GM18519 (cell line): ENCODE results near the gene TBC1D7.

ENCODE experiments used
- ATAC-seq: cut with Tn5 transposase; IDR thresholded peaks from one replicate; pipeline ENCODE4 v1.9.1; 2021; ENCODE audit warnings: mild to moderate bottlenecking, moderate library complexity; ENCODE audit not compliant: unreplicated experiment, low FRiP score

Gene TBC1D7

GRCh38 chr6:13357551-13358075, 29.3 kb upstream of the TBC1D7 start:
- no peak for ATAC-seq

DNA sequence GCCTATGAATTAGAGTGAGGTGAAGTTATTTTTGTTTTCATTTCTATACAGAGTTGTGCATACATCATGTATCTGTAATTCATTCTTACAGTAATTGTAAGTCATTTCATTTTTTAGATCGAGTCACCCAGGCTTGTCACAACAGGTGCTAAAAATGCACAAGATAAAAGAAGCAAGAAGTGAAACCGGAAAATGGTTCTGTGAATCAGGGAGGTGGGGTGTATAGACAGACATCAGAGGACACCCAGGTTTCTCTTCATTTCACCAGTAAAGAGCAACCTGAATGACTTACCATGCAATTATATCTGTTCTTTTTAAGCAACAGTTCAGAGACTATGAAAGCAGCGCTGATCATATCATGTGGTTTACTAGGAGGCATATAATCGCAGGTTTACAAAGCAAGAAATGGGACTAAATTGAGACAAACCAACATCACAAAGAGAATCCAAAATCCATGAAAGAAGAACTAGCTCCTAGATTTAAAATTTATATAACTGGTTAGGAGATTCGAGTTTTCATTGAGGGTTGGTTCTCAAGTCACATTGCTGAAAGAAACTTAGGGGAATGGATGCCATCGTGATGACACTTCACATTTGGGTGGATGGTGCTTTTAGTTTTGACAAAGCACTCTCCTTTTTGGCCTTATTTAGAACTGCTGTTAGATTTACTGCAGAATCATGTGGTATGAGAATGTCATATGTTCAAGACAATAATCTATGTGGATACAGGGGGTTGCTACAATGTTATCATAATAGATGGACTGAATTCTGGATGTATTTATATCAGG, 27.9 kb upstream of the TBC1D7 start:
- peak; percentile 82 for ATAC-seq

GRCh38 chr6:13355043-13355945, 27.0 kb upstream of the TBC1D7 start:
- no peak for ATAC-seq

DNA sequence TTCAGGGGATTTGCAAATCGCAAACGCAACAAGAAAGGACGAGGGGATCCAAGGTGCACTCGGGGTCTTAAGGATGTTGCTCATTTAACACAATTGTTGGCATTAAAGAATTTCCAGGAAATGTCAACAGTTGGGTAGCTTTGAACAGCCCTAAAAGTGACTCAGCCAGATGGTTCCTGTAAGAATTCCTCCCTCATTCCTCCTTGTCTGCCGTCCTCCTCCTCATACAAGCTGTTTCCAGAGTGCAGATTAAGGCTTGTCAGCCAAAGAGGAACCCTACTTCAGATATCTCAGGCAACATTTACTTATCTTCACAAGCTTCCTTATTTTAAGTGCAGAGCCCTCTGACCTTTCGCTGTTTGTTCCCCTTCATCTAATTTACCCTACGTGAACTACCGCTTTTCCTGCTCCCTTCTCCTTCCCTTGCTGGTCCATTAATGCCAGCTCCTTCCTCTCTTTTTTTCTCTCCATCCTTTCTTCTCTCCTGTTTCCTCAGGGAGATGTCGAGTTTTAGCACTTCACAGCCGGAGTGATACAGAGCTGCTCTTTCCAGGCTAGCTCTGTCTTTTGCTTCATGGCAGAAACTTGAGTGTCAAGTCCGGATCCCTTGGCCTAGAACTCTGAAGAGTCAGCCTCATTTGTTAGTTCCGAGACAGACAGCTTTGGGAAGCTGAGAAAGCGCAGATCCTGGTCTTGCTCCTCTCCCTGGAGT, 26.1 kb upstream of the TBC1D7 start:
- no peak for ATAC-seq

DNA sequence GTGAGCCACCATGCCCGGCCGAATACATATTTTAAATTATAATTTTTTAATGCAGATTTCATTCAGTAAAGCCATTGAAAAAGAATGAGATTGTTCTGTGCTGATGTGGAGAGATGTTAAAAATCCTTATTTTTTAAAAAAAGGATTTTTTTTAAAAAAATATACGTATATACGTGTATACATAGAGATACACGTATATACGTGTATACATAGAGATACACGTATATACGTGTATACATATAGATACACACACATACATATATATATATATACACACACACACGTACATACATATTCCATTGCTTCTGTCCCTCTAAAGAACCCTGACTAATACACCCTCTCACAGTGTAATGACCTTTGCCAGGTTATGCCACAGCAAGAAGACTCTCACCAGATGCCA, 23.8 kb upstream of the TBC1D7 start:
- ATAC-seq: no peak

- no peak for ATAC-seq
Measured at GRCh38 chr6:13351271-13351670, 22.9 kb upstream of the TBC1D7 start.

- ATAC-seq: no peak
Measured at GRCh38 chr6:13349811-13350506, 21.6 kb upstream of the TBC1D7 start.

DNA sequence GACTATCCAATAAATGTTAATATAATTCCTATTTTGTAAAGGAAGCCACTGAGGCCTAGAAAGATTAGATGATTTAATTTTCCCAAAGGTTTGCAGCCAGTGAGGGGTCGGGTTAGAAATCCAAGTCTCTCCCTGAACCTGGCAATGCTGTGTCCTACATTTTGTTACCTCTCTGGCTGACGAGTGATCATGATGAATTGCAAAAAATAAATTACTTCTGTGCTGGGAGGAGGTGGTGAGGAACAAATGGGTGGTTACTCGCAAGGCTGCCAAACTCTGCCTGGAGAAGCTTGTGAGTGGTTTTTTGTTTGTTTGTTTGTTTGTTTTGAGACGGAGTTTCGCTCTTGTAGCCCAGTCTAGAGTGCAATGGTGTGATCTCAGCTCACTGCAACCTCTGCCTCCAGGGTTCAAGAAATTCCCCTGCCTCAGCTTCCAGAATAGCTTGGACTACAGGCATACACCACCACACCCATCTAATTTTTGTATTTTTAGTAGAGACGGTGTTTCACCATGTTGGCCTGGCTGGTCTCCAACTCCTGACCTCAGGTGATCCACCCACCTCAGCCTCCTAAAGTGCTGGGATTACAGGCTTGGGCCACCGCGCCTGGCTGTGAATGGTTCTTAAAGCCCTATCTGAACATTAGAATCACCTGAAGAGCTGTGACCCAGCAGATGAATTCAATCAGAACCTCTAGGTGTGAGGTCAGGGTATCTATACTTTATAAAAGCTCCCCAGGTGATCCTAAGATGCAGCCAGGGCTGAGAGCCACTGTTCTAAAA, 20.2 kb upstream of the TBC1D7 start:
- no peak for ATAC-seq

DNA sequence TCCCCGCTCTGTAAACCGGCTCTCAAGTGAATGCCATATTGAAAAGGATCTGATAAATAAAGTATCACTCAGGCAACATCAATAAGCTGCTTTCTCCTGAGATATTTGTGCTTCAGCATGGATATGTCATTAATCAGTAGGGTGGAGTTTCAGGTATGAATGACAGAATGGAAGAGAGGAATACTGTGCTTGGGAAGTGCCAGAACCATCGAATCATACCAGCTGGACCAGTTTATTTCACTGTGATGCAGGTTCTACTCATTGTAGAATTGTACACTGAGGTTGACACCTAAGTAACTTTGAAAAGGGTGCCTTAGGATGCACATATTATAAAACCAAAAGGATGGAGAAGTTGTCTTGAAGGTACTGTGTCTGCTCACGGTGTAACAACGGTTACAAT, 17.9 kb upstream of the TBC1D7 start:
- no peak for ATAC-seq

- ATAC-seq: no peak
Measured at GRCh38 chr6:13342414-13343019, 14.2 kb upstream of the TBC1D7 start.

- no peak for ATAC-seq
Measured at GRCh38 chr6:13339863-13340630, 11.7 kb upstream of the TBC1D7 start.

GRCh38 chr6:13338038-13338437, 9.7 kb upstream of the TBC1D7 start:
- no peak for ATAC-seq

DNA sequence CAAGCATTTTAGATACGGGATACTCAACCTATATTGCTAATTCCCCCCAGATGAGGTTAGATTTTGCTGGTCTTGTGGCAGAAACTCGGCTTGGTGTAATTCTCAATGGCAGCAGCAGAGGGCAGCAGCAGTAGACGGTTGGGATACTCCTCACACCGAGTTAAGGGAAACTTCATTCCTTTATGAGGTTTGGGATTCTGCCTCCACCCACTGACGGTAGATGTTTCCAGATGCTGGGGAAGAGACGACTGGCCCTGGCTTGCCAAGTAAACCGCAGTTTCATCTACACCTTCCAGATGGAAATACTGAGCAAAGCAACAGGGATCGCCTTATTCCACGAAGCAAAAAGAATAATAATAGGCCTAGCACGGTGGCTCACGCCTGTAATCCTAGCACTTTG, 8.2 kb upstream of the TBC1D7 start:
- ATAC-seq: no peak

DNA sequence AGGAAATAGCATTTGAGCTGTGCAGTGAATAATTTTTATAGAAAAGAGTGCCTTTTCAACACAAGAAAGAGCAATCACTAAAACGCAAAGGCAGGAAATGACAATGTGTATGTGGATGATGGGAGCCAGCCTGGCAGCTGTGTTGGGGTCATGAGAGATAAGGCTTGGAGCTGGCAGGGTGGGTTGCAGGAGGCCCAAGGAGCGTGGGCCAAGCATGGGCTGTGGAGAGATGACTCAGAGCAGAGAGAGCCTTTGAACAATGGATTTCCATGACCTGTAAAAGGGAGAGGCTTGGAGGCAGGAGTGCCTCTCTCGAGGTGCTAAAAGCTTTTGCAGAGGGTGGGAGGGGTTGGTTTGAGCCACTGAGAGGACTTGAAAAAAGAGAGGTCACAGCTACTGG, 6.6 kb upstream of the TBC1D7 start:
- ATAC-seq: no peak

GRCh38 chr6:13332349-13332706, 4.0 kb upstream of the TBC1D7 start:
- no peak for ATAC-seq

- no peak for ATAC-seq
Measured at GRCh38 chr6:13331516-13332348, 3.4 kb upstream of the TBC1D7 start.

GRCh38 chr6:13328875-13329183, 492 bp upstream of the TBC1D7 start:
- ATAC-seq: no peak

DNA sequence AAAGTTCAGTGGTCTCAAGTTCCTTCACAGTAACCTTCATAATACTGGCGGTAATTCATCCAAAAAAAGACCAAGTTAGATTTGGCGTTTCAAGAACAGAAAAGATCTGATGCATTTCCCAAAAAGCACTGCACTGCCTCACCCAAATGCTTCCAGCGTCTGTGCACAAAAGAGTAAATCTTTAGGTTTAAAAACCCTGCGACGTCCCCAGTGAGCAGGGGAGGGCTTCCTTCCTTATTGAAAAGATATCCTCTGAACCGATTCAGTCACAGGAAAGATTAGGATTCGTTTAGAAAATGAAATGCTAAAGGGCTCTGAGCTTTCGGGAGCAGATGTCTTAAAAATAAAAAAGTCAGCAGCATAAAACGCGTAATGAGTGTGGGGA, 654 bp downstream of the TBC1D7 start:
- no peak for ATAC-seq
